Heart left ventricle (tissue), 13 donors: Measurements from ENCODE around the gene PFKFB4.

Experiments
- CTCF ChIP-seq, 12 donors: fragments of 200-600 bp; sonication (generic) in 4 of 12; IDR thresholded peaks; one replicate each; pipeline versions ENCODE4 v1.5.0 to v1.8.0; 2018 to 2022; ENCODE audit warnings: antibody characterized with exemption in 12 of 12, mild to moderate bottlenecking in 5 of 12
- POLR2A ChIP-seq, 2 donors: fragments of 450-650 bp; IDR thresholded peaks; one replicate each; pipeline ENCODE4 v1.6.1; 2017; ENCODE audit warnings: antibody characterized with exemption in 2 of 2, mild to moderate bottlenecking in 2 of 2, moderate library complexity in 2 of 2
- donor health status: ischemic (EF 13 %, LVEDD 7.1; RV severe dilation, severe dysfunction).
- donor health status: DM: no; HTN: yes; CAD: no.
- donor health status: DM: no; HTN: no; CAD: no.
- donor health status: ischemic (EF 25% LVEDD 6.9; RV normal size, moderate dysfunction).
- donor health status: ischemic (EF 25% LVEDD 5.7; RV mildly dilated, moderate dysfunction).
- donor health status: ischemic (EF 35%, LVEDD 5.7; RV mildly dilated, moderate dysfunction).
- donor health status: nonischemic (EF 11% LVEDD 7.7; RV severe dilation, severe dysfunction).
- donor health status: DM: yes; HTN: yes; CAD: no.
- donor health status: PGD.
- donor health status: ischemic (EF 29% LVEDD 5.4; RV normal size, mild dysfunction).
- donor health status: nonischemic (EF 23%, LVEDD 6.1; RV moderate dilation, normal function).

- TF ChIP-seq CTCF (IDR thresholded peaks at IDR 0.05) (no peak), POLR2A (IDR thresholded peaks at IDR 0.05) (no peak)
Observed at GRCh38 chr3:48518638-48519276, 37.8 kb downstream of the PFKFB4 start.
